Measurements from ENCODE around the gene EEF1E1. TPM values are rescaled to one million over a fixed set of nuclear protein-coding genes. Genes with fewer than 3 reads are reported as not detected.

Gene EEF1E1
- total RNA-seq, 4 donors from 2014 or later: 14.7 to 44.1 (median 20.5) TPM

- Histone ChIP-seq H3K27me3 (peaks cover 0 to 21% of the 10 kb centered on the region in 2 donors), H3K4me1 (no peaks in the 10 kb centered on the region), H3K9me3 (no peaks in the 10 kb centered on the region), H3K36me3 (no peaks in the 10 kb centered on the region), H3K27ac (no peak overlapping the region), H3K4me3 (no peak overlapping the region)
- no peak for TF ChIP-seq CTCF (IDR thresholded peaks at IDR 0.05)
- TF ChIP-seq POLR2A (IDR thresholded peaks at IDR 0.05): no peak
- TF ChIP-seq EP300 (IDR thresholded peaks at IDR 0.05): no peak
- no peak for DNase-seq (ENCODE audit: low spot score in 2 of 2)
- 40 to 44% methylated on average over 4 of the region's 4 CpGs for WGBS, 2 donors
Observed at GRCh38 chr6:8108031-8108660, 5.8 kb upstream of the EEF1E1 start.

GRCh38 chr6:8105791-8106190 is 3.4 kb upstream of the EEF1E1 start:
- no peaks in the 10 kb centered on the region for H3K9me3 ChIP-seq
- H3K27me3 ChIP-seq: peaks cover 0 to 21% of the 10 kb centered on the region in 2 donors
- peaks cover 0 to 15% (median 3%) of the 10 kb centered on the region in 4 donors for H3K4me1 ChIP-seq
- H3K27ac ChIP-seq: no peak overlapping the region
- H3K36me3 ChIP-seq: no peaks in the 10 kb centered on the region
- H3K4me3 ChIP-seq: no peak overlapping the region
- DNase-seq (ENCODE audit: low spot score in 2 of 2): no peak
- no peak for TF ChIP-seq POLR2A (IDR thresholded peaks at IDR 0.05)
- TF ChIP-seq EP300 (IDR thresholded peaks at IDR 0.05): no peak
- TF ChIP-seq CTCF (IDR thresholded peaks at IDR 0.05): no peak

GRCh38 chr6:8103726-8104125 is 1.4 kb upstream of the EEF1E1 start:
- H3K4me1 ChIP-seq: peaks cover 0 to 23% (median 3%) of the 10 kb centered on the region in 4 donors
- H3K27ac ChIP-seq: no peak overlapping the region
- H3K36me3 ChIP-seq: no peaks in the 10 kb centered on the region
- H3K27me3 ChIP-seq: peaks cover 0 to 15% of the 10 kb centered on the region in 2 donors
- H3K4me3 ChIP-seq: no peak overlapping the region
- DNase-seq (ENCODE audit: low spot score in 2 of 2): no peak
- no peaks in the 10 kb centered on the region for H3K9me3 ChIP-seq
- TF ChIP-seq POLR2A (IDR thresholded peaks at IDR 0.05) (no peak), EP300 (IDR thresholded peaks at IDR 0.05) (no peak), CTCF (IDR thresholded peaks at IDR 0.05) (no peak)

GRCh38 chr6:8100159-8100854 is 2.0 kb downstream of the EEF1E1 start:
- Histone ChIP-seq H3K4me1 (peaks cover 0 to 23% (median 3%) of the 10 kb centered on the region in 4 donors), H3K27me3 (no peaks in the 10 kb centered on the region), H3K4me3 (no peak overlapping the region), H3K9me3 (no peaks in the 10 kb centered on the region), H3K36me3 (peaks cover 0 to 19% (median 0%) of the 10 kb centered on the region in 3 donors), H3K27ac (no peak overlapping the region)
- WGBS, 2 donors: 94% methylated on average over 8 of the region's 8 CpGs
- no peak for DNase-seq (ENCODE audit: low spot score in 2 of 2)
- TF ChIP-seq POLR2A (IDR thresholded peaks at IDR 0.05) (no peak), EP300 (IDR thresholded peaks at IDR 0.05) (no peak), CTCF (IDR thresholded peaks at IDR 0.05) (no peak)

- H3K27me3 ChIP-seq: no peaks in the 10 kb centered on the region
- H3K36me3 ChIP-seq: peaks cover 0 to 74% (median 0%) of the 10 kb centered on the region in 3 donors
- H3K4me3 ChIP-seq: no peak overlapping the region
- DNase-seq (ENCODE audit: low spot score in 2 of 2): no peak
- H3K9me3 ChIP-seq: no peaks in the 10 kb centered on the region
- no peak overlapping the region for H3K27ac ChIP-seq
- no peaks in the 10 kb centered on the region for H3K4me1 ChIP-seq
- TF ChIP-seq CTCF (IDR thresholded peaks at IDR 0.05) (no peak), POLR2A (IDR thresholded peaks at IDR 0.05) (no peak), EP300 (IDR thresholded peaks at IDR 0.05) (no peak)
- WGBS, 2 donors: 96 to 98% methylated on average over 3 of the region's 3 CpGs
Observed at GRCh38 chr6:8090650-8091049, 11.7 kb downstream of the EEF1E1 start.

Measured in tibial nerve (tissue), 4 donors.